K562 (cell line): ENCODE results near the gene CLTC. TPM values are rescaled to one million over a fixed set of nuclear protein-coding genes. Genes with fewer than 3 reads are reported as not detected.

ENCODE experiments used
- ATF2 ChIP-seq: sonication (generic); formaldehyde crosslinking; IDR thresholded peaks from 2 replicates; pipeline ENCODE4 v1.8.1; 2022; ENCODE audit warnings: missing genetic modification reagents
- CAMTA2 ChIP-seq: fragments of 250-450 bp; sonication (Bioruptor Pico); conservative IDR thresholded peaks from 2 replicates; pipeline ENCODE4 v1.5.1; 2022
- CREBBP ChIP-seq: IDR thresholded peaks from one replicate; pipeline ENCODE4 v1.6.1; 2012; ENCODE audit warnings: low read depth, mild to moderate bottlenecking, control low read depth, inconsistent platforms, low read length
- CXXC5 ChIP-seq: fragments of 250-450 bp; sonication (Bioruptor Pico); IDR thresholded peaks from 2 replicates; pipeline ENCODE4 v1.8.0; 2022; ENCODE audit warnings: inconsistent platforms, mild to moderate bottlenecking, moderate library complexity
- ELF2 ChIP-seq: fragments of 250-450 bp; sonication (Bioruptor Pico); IDR thresholded peaks from 2 replicates; pipeline ENCODE4 v1.5.0; 2021; ENCODE audit warnings: mild to moderate bottlenecking
- FOSL1 ChIP-seq: fragments of 200-800 bp; sonication (Bioruptor generic); conservative IDR thresholded peaks from 2 replicates; pipeline ENCODE4 v1.6.1; 2016; ENCODE audit warnings: missing genetic modification characterization, missing compliant biosample characterization
- HEY1 ChIP-seq: fragments of 250-450 bp; sonication (Bioruptor Pico); IDR thresholded peaks from 2 replicates; pipeline ENCODE4 v1.5.0; 2020; ENCODE audit warnings: mild to moderate bottlenecking, moderate library complexity, borderline replicate concordance
- LEF1 ChIP-seq: fragments of 450-650 bp; IDR thresholded peaks from 2 replicates; pipeline ENCODE4 v1.6.1; 2016; ENCODE audit warnings: mild to moderate bottlenecking
- MYBL2 ChIP-seq, 2 experiments: fragments of 450-650 bp in 1 of 2; sonication (generic) in 1 of 2; formaldehyde crosslinking in 1 of 2; IDR thresholded peaks; 2 replicates each; pipeline versions ENCODE4 v1.6.1 to v1.8.1; 2017 to 2022; ENCODE audit warnings: borderline replicate concordance in 1 of 2, inconsistent platforms in 1 of 2, low read depth in 1 of 2, mild to moderate bottlenecking in 1 of 2, missing genetic modification reagents in 1 of 2, moderate library complexity in 1 of 2
- POLR2G ChIP-seq: fragments of 200-400 bp; formaldehyde crosslinking; IDR thresholded peaks from 2 replicates; pipeline ENCODE4 v1.6.1; 2017; ENCODE audit warnings: low read depth, mild to moderate bottlenecking, antibody characterized with exemption, low read length, moderate library complexity
- RBM39 ChIP-seq: fragments of 200-400 bp; formaldehyde crosslinking; optimal IDR thresholded peaks from 2 replicates; pipeline ENCODE3; 2018; ENCODE audit warnings: low read depth, low read length
- SLC30A9 ChIP-seq: fragments of 250-450 bp; sonication (Bioruptor Pico); IDR thresholded peaks from 2 replicates; pipeline ENCODE4 v1.8.0; 2022; ENCODE audit warnings: mild to moderate bottlenecking, moderate library complexity
- SMARCE1 ChIP-seq: fragments of 450-650 bp; IDR thresholded peaks from 2 replicates; pipeline ENCODE4 v1.7.1; 2016; ENCODE audit warnings: mild to moderate bottlenecking
- SOX6 ChIP-seq: fragments of 450-650 bp; IDR thresholded peaks from 2 replicates; pipeline ENCODE4 v1.6.1; 2014; ENCODE audit warnings: mild to moderate bottlenecking
- SP1 ChIP-seq: sonication (generic); formaldehyde crosslinking; IDR thresholded peaks from 2 replicates; pipeline ENCODE4 v1.8.1; 2022; ENCODE audit warnings: mild to moderate bottlenecking, missing genetic modification reagents
- TRIM25 ChIP-seq: fragments of 450-650 bp; IDR thresholded peaks from 2 replicates; pipeline ENCODE4 v1.7.0; 2016; ENCODE audit warnings: borderline replicate concordance
- ZBTB9 ChIP-seq: fragments of 450-650 bp; formaldehyde crosslinking; IDR thresholded peaks from 2 replicates; pipeline ENCODE4 v1.4.0; 2020; ENCODE audit warnings: mild to moderate bottlenecking, moderate library complexity
- polyA plus RNA-seq, 8 experiments: library from polyadenylated mRNA; depleted of rRNA in 4 of 8; stranded (reverse) in 5 of 8; unstranded in 3 of 8; fragments of >200 nt; fragmentation: Nextera tagmentation in 2 of 8; fragmentation: Illumina TruSeq in 1 of 8; extraction: Ambion mirVana in 2 of 8; extraction: Trizol in 1 of 8; gene quantifications; 2 replicates each; pipeline versions ENCODE4 v1.2.1 to v1.2.3, GENCODE V29; 2011 to 2014; ENCODE audit warnings: inconsistent platforms in 1 of 8, missing spikeins in 1 of 8
- total RNA-seq, 7 experiments: library from RNA; depleted of rRNA in 6 of 7; stranded (reverse); fragments of >200 nt in 6 of 7; fragmentation: Illumina TruSeq in 2 of 7; extraction: Trizol in 2 of 7; gene quantifications; 2 replicates each; pipeline versions ENCODE4 v1.2.1 to v1.2.3, GENCODE V29; 2011 to 2021; ENCODE audit warnings: low replicate concordance in 1 of 7
- TF ChIP-seq, protein P1 (sequence below): fragments of 450-650 bp; IDR thresholded peaks from 2 replicates; pipeline ENCODE4 v1.6.1; 2016

The CLTC gene
- total and polyA plus RNA-seq, 9 of the 15 experiments (the other 6 are each of a cell fraction or from before 2014, with no cell fraction given) = 115 to 267 (median 174) TPM

DNA sequence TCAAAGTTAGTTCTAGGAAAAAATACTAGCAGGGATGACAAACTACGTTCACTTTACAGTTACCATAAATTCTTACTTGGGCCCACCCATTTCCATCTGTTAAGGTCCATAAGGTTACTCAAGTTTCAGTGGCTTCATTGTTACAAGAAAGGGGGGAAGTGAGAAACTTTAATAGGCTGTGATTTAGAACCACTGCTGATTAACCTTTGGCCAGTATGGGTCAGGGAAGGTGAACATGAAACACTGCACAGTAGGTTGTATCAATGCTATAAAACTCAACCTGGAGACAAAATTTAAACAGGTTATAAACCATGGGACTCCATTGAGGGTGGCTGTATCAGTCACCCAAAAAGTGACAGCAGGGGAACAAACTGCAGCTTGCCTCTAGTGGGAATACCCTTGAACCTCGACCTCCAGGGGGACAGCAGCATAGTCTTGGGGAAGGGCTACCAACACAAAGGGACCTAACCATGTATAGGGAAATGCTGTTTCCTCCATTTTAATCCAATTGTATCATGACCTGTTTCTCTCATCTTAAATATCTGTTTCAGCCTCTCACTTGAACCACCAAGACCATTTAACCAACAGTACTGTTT lies 77.1 kb downstream of the CLTC start (continued):
- TF ChIP-seq ZBTB9 = no peak
- TF ChIP-seq TRIM25 = no peak
- no peak for TF ChIP-seq SOX6
- no peak for TF ChIP-seq FOSL1
- no peak for TF ChIP-seq SP1
- TF ChIP-seq POLR2G = peak; percentile 43
- TF ChIP-seq HEY1 (CRISPR knock-in tag) = no peak
- TF ChIP-seq LEF1 = no peak
- TF ChIP-seq CREBBP = no peak
- TF ChIP-seq, protein P1, sequence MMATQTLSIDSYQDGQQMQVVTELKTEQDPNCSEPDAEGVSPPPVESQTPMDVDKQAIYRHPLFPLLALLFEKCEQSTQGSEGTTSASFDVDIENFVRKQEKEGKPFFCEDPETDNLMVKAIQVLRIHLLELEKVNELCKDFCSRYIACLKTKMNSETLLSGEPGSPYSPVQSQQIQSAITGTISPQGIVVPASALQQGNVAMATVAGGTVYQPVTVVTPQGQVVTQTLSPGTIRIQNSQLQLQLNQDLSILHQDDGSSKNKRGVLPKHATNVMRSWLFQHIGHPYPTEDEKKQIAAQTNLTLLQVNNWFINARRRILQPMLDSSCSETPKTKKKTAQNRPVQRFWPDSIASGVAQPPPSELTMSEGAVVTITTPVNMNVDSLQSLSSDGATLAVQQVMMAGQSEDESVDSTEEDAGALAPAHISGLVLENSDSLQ = no peak
- peak; percentile 11; the same call in 1 of the 2 replicates for TF ChIP-seq CXXC5 (CRISPR knock-in tag)
- no peak for TF ChIP-seq RBM39
- TF ChIP-seq ATF2 (CRISPR knock-in tag) = no peak
- no peak for TF ChIP-seq ELF2 (CRISPR knock-in tag)
- no peak for TF ChIP-seq MYBL2 (IDR thresholded peaks at IDR 0.05; ENCODE audit: low read depth)
- no peak for TF ChIP-seq MYBL2 (CRISPR knock-in tag; IDR thresholded peaks at IDR 0.05; ENCODE audit: borderline replicate concordance)
- no peak for TF ChIP-seq CAMTA2 (CRISPR knock-in tag)
- TF ChIP-seq SLC30A9 (CRISPR knock-in tag) = no peak
- TF ChIP-seq SMARCE1 = no peak
